GM12891 (cell line): ENCODE results near the gene SLC13A5.

Experiments used
- PAX5 ChIP-seq: IDR thresholded peaks from 2 replicates; pipeline ENCODE4 v1.6.1; 2011; ENCODE audit warnings: low read length, moderate library complexity, mild to moderate bottlenecking; ENCODE audit not compliant: insufficient read depth, severe bottlenecking
- POLR2A ChIP-seq: IDR thresholded peaks from 2 replicates; pipeline ENCODE4 v1.6.1; 2011; ENCODE audit warnings: low read depth, low read length, control low read depth
- POLR2AphosphoS5 ChIP-seq: IDR thresholded peaks from 2 replicates; pipeline ENCODE4 v1.6.1; 2011; ENCODE audit warnings: low read depth, low read length, control low read depth
- POU2F2 ChIP-seq: IDR thresholded peaks from 2 replicates; pipeline ENCODE4 v1.6.1; 2011; ENCODE audit warnings: low read depth, mild to moderate bottlenecking, control low read depth, low read length, moderate library complexity
- SPI1 ChIP-seq: IDR thresholded peaks from 2 replicates; pipeline ENCODE4 v1.6.1; 2011; ENCODE audit warnings: low read depth, low read length, control low read depth
- TAF1 ChIP-seq: IDR thresholded peaks from 2 replicates; pipeline ENCODE4 v1.6.1; 2011; ENCODE audit warnings: low read depth, low read length, control low read depth

DNA sequence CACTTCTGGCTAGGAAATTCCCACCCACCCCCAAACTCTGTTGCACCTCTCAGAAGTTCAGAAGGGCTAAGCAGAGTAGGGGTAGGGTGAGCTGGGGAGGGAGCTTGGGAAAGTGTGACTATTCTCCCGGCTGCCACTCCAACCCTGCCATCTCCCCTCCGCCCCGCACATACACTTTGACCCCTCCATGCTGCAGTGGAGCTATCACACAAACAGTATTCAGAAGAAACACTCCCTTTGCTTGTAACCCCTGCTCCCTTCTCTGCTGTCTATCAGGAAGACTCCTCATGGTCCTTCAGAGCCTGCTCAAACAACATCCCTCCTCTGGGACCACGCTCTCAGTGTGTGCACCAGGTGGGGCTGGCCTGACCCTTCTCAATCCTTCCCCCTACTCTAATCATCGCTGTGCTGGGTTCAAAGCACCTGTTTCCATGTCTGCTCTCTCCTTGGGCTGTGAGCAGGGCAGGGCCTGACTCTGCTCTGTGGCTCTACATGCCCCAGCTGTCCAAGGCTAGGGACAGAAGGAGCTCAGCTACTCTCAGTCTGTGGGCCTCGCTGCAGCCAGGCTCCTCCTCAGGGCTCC is 8.6 kb downstream of the SLC13A5 start:
- TF ChIP-seq POLR2A (no peak), TAF1 (no peak), POLR2AphosphoS5 (no peak), SPI1 (no peak), POU2F2 (no peak), PAX5 (no peak)
